WTC11 (cell line): ENCODE measurements around the gene SNX20. TPM values are rescaled to one million over a fixed set of nuclear protein-coding genes. Genes with fewer than 3 reads are reported as not detected.

Experiments
- ATAC-seq: fragments of 200-7000 bp; cut with Tn5 transposase; 2 replicates; pipeline ENCODE4 v1.10.0; 2021; ENCODE audit warnings: mild to moderate bottlenecking, moderate library complexity
- CTCF ChIA-PET: fragments of 300-600 bp; sonication (Branson Sonifier 250); formaldehyde crosslinking; loops from one replicate; lab custom pipeline; 2021; ENCODE audit warnings: antibody characterized with exemption; lab: Charles Lee
- POLR2A ChIA-PET: fragments of 350-600 bp; sonication (Branson Sonifier 250); formaldehyde crosslinking; loops from one replicate; lab custom pipeline; 2021; ENCODE audit warnings: antibody characterized with exemption; lab: Charles Lee
- DNase-seq: peaks from one replicate; pipeline ENCODE4 v3.0.0; 2021; ENCODE audit warnings: low spot score
- H3K27ac Mint-ChIP-seq: 2 replicates; pipeline ENCODE4 v1.8.0; 2021; ENCODE audit warnings: mixed read lengths
- H3K27me3 Mint-ChIP-seq: 2 replicates; pipeline ENCODE4 v1.8.0; 2021; ENCODE audit warnings: low read depth, mild to moderate bottlenecking, moderate library complexity, mixed read lengths
- H3K36me3 Mint-ChIP-seq: 2 replicates; pipeline ENCODE4 v1.8.0; 2021; ENCODE audit warnings: mixed read lengths
- H3K4me1 Mint-ChIP-seq: 2 replicates; pipeline ENCODE4 v1.8.0; 2022; ENCODE audit warnings: mixed read lengths
- H3K4me3 Mint-ChIP-seq: 2 replicates; pipeline ENCODE4 v1.8.0; 2021; ENCODE audit warnings: mild to moderate bottlenecking, moderate library complexity, mixed read lengths
- H3K9me3 Mint-ChIP-seq: 2 replicates; pipeline ENCODE4 v1.8.0; 2021; ENCODE audit warnings: mixed read lengths
- ATF1 ChIP-seq: sonication (generic); formaldehyde crosslinking; IDR thresholded peaks from 2 replicates; pipeline ENCODE4 v1.8.1; 2023; ENCODE audit warnings: mild to moderate bottlenecking, moderate library complexity, missing genetic modification reagents
- CBFB ChIP-seq: sonication (generic); formaldehyde crosslinking; IDR thresholded peaks from 2 replicates; pipeline ENCODE4 v1.8.1; 2022; ENCODE audit warnings: mild to moderate bottlenecking, low read depth, missing genetic modification reagents
- CREB1 ChIP-seq: sonication (generic); formaldehyde crosslinking; IDR thresholded peaks from 2 replicates; pipeline ENCODE4 v1.8.0; 2023; ENCODE audit warnings: mild to moderate bottlenecking, missing genetic modification reagents
- FOXK1 ChIP-seq: sonication (generic); formaldehyde crosslinking; IDR thresholded peaks from 2 replicates; pipeline ENCODE4 v1.8.0; 2022; ENCODE audit warnings: mild to moderate bottlenecking, moderate library complexity, missing genetic modification reagents
- FOXP1 ChIP-seq: sonication (generic); formaldehyde crosslinking; IDR thresholded peaks from 2 replicates; pipeline ENCODE4 v1.8.0; 2022; ENCODE audit warnings: missing genetic modification reagents, mild to moderate bottlenecking, moderate library complexity, borderline replicate concordance
- HMGA2 ChIP-seq: fragments of 250-450 bp; sonication (Bioruptor Pico); IDR thresholded peaks from 2 replicates; pipeline ENCODE4 v1.4.0; 2021; ENCODE audit warnings: mild to moderate bottlenecking, moderate library complexity
- JAZF1 ChIP-seq: fragments of 250-450 bp; sonication (Bioruptor Pico); IDR thresholded peaks from 2 replicates; pipeline ENCODE4 v1.9.0; 2021; ENCODE audit warnings: moderate library complexity, mild to moderate bottlenecking, inconsistent platforms
- MLX ChIP-seq: sonication (generic); formaldehyde crosslinking; IDR thresholded peaks from 2 replicates; pipeline ENCODE4 v1.8.1; 2023; ENCODE audit warnings: mild to moderate bottlenecking, missing genetic modification reagents, moderate library complexity
- NFATC4 ChIP-seq: fragments of 250-450 bp; sonication (Bioruptor Pico); IDR thresholded peaks from 2 replicates; pipeline ENCODE4 v1.9.0; 2021; ENCODE audit warnings: mild to moderate bottlenecking
- NFE2L1 ChIP-seq: sonication (generic); formaldehyde crosslinking; IDR thresholded peaks from 2 replicates; pipeline ENCODE4 v1.8.1; 2023; ENCODE audit warnings: missing genetic modification reagents
- OVOL2 ChIP-seq: fragments of 250-450 bp; sonication (Bioruptor Pico); IDR thresholded peaks from 2 replicates; pipeline ENCODE4 v1.9.0; 2021; ENCODE audit warnings: mild to moderate bottlenecking, borderline replicate concordance
- PRDM15 ChIP-seq: sonication (generic); formaldehyde crosslinking; IDR thresholded peaks from 2 replicates; pipeline ENCODE4 v1.8.0; 2022; ENCODE audit warnings: missing genetic modification reagents
- PRRX2 ChIP-seq: fragments of 250-450 bp; sonication (Bioruptor Pico); IDR thresholded peaks from 2 replicates; pipeline ENCODE4 v1.8.0; 2021; ENCODE audit warnings: mild to moderate bottlenecking
- RELA ChIP-seq: sonication (generic); formaldehyde crosslinking; IDR thresholded peaks from 2 replicates; pipeline ENCODE4 v1.8.1; 2022; ENCODE audit warnings: missing genetic modification reagents, mild to moderate bottlenecking, borderline replicate concordance
- RORB ChIP-seq: fragments of 250-450 bp; sonication (Bioruptor Pico); IDR thresholded peaks from 2 replicates; pipeline ENCODE4 v1.9.0; 2021; ENCODE audit warnings: mild to moderate bottlenecking
- SP1 ChIP-seq: sonication (generic); formaldehyde crosslinking; conservative IDR thresholded peaks from 2 replicates; pipeline ENCODE4 v1.8.1; 2022; ENCODE audit warnings: missing genetic modification reagents
- TEAD4 ChIP-seq: sonication (generic); formaldehyde crosslinking; IDR thresholded peaks from 2 replicates; pipeline ENCODE4 v1.8.0; 2022; ENCODE audit warnings: mild to moderate bottlenecking, missing genetic modification reagents
- TP53 ChIP-seq: sonication (generic); formaldehyde crosslinking; IDR thresholded peaks from 2 replicates; pipeline ENCODE4 v1.8.1; 2023; ENCODE audit warnings: mild to moderate bottlenecking, missing genetic modification reagents
- USF2 ChIP-seq: sonication (generic); formaldehyde crosslinking; IDR thresholded peaks from 2 replicates; pipeline ENCODE4 v1.8.1; 2023; ENCODE audit warnings: mild to moderate bottlenecking, missing genetic modification reagents, moderate library complexity
- ZNF138 ChIP-seq: sonication (generic); formaldehyde crosslinking; conservative IDR thresholded peaks from 2 replicates; pipeline ENCODE4 v1.8.1; 2022; ENCODE audit warnings: mild to moderate bottlenecking, moderate library complexity, missing genetic modification reagents
- ZNF219 ChIP-seq: sonication (generic); formaldehyde crosslinking; IDR thresholded peaks from 2 replicates; pipeline ENCODE4 v1.8.0; 2023; ENCODE audit warnings: missing genetic modification reagents, mild to moderate bottlenecking, borderline replicate concordance
- total RNA-seq: library from RNA; stranded (reverse); gene quantifications from 3 replicates; pipeline ENCODE4 v1.2.3, GENCODE V29; 2021
- TF ChIP-seq, protein P1 (sequence below): sonication (generic); formaldehyde crosslinking; IDR thresholded peaks from 2 replicates; pipeline ENCODE4 v1.8.0; 2022; ENCODE audit warnings: mild to moderate bottlenecking, missing genetic modification reagents
- TF ChIP-seq, protein P2 (sequence below): sonication (generic); formaldehyde crosslinking; IDR thresholded peaks from 2 replicates; pipeline ENCODE4 v1.8.0; 2023; ENCODE audit warnings: mild to moderate bottlenecking, missing genetic modification reagents

The SNX20 gene
- total RNA-seq, 1 experiment from 2014 or later: not detected

- TF ChIP-seq OVOL2 (CRISPR knock-in tag): no peak
- TF ChIP-seq ZNF138: no peak
- TF ChIP-seq, protein P1, sequence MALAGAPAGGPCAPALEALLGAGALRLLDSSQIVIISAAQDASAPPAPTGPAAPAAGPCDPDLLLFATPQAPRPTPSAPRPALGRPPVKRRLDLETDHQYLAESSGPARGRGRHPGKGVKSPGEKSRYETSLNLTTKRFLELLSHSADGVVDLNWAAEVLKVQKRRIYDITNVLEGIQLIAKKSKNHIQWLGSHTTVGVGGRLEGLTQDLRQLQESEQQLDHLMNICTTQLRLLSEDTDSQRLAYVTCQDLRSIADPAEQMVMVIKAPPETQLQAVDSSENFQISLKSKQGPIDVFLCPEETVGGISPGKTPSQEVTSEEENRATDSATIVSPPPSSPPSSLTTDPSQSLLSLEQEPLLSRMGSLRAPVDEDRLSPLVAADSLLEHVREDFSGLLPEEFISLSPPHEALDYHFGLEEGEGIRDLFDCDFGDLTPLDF (CRISPR knock-in tag): no peak
- TF ChIP-seq CREB1: no peak
These were observed 37.1 kb upstream of the SNX20 start (continued) for GRCh38 chr16:50718061-50718760.

GRCh38 chr16:50717494-50717893 lies 36.4 kb upstream of the SNX20 start:
- ATAC-seq (no peak), DNase-seq (no peak)
- POLR2A ChIA-PET: no interaction called here
- Mint-ChIP-seq H3K4me1 (peaks cover 12% of the 10 kb centered on the region), H3K27me3 (no peaks in the 10 kb centered on the region), H3K4me3 (no peak overlapping the region), H3K27ac (no peak overlapping the region)
- TF ChIP-seq PRDM15 (CRISPR knock-in tag): no peak
- TF ChIP-seq CBFB (CRISPR knock-in tag): no peak
- TF ChIP-seq, protein P1 (CRISPR knock-in tag): no peak
- no peak for TF ChIP-seq PRRX2 (CRISPR knock-in tag)
- no peak for TF ChIP-seq JAZF1 (CRISPR knock-in tag)
- no peak for TF ChIP-seq MLX (CRISPR knock-in tag)
- TF ChIP-seq TP53 (CRISPR knock-in tag): no peak
- TF ChIP-seq NFATC4 (CRISPR knock-in tag): no peak
- TF ChIP-seq FOXP1: no peak
- no peak for TF ChIP-seq RELA
- no peak for TF ChIP-seq RORB (CRISPR knock-in tag)
- TF ChIP-seq, protein P2, sequence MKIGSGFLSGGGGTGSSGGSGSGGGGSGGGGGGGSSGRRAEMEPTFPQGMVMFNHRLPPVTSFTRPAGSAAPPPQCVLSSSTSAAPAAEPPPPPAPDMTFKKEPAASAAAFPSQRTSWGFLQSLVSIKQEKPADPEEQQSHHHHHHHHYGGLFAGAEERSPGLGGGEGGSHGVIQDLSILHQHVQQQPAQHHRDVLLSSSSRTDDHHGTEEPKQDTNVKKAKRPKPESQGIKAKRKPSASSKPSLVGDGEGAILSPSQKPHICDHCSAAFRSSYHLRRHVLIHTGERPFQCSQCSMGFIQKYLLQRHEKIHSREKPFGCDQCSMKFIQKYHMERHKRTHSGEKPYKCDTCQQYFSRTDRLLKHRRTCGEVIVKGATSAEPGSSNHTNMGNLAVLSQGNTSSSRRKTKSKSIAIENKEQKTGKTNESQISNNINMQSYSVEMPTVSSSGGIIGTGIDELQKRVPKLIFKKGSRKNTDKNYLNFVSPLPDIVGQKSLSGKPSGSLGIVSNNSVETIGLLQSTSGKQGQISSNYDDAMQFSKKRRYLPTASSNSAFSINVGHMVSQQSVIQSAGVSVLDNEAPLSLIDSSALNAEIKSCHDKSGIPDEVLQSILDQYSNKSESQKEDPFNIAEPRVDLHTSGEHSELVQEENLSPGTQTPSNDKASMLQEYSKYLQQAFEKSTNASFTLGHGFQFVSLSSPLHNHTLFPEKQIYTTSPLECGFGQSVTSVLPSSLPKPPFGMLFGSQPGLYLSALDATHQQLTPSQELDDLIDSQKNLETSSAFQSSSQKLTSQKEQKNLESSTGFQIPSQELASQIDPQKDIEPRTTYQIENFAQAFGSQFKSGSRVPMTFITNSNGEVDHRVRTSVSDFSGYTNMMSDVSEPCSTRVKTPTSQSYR: no peak
- no peak for TF ChIP-seq SP1 (CRISPR knock-in tag)
- TF ChIP-seq FOXK1 (CRISPR knock-in tag): no peak
- TF ChIP-seq ATF1 (CRISPR knock-in tag): no peak
- no peak for TF ChIP-seq USF2
- no peak for TF ChIP-seq HMGA2
- no peak for TF ChIP-seq TEAD4 (CRISPR knock-in tag)
- no peak for TF ChIP-seq ZNF219 (CRISPR knock-in tag)
- no peak for TF ChIP-seq NFE2L1 (CRISPR knock-in tag)
- TF ChIP-seq, all 79 proteins: peak for 0
- H3K36me3 Mint-ChIP-seq: no peaks in the 10 kb centered on the region
- CTCF ChIA-PET: interaction anchor here (2.5 kb wide), 1 partner anchor 89 kb away, joined by 11 read pairs; no protein-coding TSS in a partner anchor
- no peaks in the 10 kb centered on the region for H3K9me3 Mint-ChIP-seq
